Measurements from ENCODE around the gene BRI3.

BRI3 gene, protein sequence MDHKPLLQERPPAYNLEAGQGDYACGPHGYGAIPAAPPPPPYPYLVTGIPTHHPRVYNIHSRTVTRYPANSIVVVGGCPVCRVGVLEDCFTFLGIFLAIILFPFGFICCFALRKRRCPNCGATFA

DNA sequence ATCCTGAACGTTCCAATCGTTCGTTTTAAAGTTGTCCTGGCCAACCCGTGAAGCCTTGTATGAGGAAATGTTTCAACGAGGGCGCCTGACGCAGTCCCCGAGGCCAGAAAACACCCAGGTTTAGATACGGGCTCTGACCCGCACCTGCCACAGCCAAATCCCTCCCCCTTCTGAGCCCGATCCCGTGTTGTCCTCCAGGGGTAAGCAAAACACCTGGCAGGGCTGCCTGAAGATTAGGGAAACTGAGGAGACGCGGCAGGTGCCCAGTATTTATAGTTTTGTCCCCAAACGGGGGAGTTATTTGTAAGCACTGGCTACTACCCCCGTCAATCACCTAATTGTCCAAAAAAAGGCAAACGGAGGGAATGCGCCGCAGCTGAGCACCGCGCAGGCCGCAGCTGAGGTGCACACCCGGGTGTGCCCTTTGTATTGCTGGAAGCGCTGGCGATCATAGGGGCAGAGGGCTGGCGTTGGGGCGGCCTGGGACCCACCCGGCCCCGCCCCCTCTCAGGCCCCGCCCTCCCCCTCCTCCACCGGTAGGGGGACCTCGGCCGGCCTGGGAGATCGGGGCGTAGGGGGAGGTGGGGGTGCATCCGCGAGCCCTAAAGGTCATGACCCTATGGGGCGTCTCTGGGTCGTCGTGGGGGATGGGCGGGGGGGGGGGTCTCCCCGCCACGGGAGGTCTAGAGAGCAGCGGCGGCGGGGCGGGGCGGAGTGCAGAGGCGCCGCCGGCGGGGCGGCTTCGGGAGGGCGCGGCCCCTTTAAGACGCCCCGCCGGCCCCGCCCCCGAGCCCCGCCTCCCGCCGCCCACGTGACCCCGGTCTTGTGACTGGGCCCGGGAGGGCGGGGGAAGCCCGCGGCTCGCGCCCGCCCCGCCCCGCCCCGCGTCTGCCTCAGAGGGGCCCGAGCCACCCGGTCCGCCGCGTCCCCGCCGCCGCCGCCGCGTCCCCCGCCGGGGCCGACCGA is at the start of gene BRI3:
BRI3 (plus strand) TSS at position 896 of the 966 bp plus-strand sequence. CDS start 110 bp downstream, outside the sequence.
- DNase-seq: peak; percentile 57

DNA sequence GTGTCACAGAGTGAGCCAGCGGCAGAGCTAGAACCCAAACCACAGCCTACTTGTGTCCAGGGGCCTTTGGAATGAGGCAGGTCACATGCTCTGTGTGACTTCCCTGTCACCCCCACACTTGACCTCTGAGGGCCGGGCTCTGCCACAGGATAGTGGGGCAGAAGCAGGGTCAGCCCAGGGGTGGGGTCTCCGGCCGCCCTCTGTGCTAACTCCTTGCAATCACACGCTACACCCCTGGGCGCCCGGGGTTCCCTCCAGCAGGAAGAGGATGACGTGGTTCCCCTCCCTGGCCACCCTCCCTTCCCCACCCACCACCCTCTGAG is 49.3 kb upstream of the BRI3 start:
- no peak for DNase-seq

DNA sequence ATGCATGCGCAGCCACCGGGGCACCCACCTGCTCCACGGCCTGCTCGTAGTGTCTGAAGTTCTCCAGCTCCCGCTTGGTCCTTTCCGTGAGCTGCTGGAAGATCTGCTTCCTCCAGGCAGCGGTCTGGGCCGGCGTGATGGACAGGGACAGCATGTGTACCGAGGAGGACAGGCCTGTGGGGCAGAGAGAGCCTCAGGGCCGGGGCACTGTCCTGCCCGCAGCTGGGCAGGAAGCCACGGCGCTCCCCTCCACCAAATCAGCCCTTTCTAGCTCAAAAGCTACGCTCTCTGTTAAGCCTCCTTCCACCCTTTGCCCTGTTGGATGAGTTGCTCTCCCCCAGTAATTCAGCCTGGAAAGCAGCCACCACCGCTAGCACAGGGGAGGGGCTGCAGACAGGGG is 48.7 kb upstream of the BRI3 start:
- DNase-seq: no peak

DNA sequence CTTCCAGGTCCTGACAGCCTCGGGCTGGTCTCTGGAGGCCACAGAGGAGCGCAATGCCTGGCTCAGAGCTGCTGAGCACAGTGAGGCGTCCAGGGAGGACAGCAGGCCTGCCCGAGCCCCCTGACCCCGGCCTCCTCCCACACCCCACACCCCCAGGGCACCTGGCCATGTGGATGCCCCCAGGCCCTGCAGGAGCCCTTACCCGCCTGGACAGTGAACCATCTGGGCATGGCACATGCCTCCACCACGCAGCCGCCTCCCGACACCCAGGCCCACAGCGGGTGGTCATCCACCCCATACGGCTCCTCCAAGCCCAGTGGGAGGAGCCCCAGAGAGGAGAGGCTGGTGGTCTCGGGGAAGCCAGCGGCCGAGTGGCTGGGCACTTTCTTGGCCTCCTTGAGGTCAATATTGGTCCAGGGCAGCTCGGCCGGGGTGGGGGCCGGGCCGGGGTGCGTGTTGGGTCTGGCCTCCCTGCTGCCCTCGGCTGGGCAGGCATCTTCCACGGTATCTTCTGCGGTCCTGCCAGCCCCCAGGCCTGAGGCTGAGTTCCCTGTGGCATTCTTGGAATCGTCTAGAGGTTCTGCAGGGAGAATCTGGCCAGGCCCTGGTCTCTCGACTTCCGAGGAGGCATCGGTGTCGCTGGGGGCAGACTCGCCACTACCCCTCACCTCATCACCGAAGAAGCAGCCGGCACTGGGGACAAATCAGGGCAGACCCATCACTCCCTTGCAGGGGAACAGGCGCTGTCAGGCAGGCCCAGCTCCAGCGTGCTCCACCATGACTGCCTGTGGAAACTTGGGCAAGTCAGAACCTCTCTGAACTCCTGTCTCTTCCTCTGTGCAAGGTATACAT is 48.0 kb upstream of the BRI3 start:
- no peak for DNase-seq

DNA sequence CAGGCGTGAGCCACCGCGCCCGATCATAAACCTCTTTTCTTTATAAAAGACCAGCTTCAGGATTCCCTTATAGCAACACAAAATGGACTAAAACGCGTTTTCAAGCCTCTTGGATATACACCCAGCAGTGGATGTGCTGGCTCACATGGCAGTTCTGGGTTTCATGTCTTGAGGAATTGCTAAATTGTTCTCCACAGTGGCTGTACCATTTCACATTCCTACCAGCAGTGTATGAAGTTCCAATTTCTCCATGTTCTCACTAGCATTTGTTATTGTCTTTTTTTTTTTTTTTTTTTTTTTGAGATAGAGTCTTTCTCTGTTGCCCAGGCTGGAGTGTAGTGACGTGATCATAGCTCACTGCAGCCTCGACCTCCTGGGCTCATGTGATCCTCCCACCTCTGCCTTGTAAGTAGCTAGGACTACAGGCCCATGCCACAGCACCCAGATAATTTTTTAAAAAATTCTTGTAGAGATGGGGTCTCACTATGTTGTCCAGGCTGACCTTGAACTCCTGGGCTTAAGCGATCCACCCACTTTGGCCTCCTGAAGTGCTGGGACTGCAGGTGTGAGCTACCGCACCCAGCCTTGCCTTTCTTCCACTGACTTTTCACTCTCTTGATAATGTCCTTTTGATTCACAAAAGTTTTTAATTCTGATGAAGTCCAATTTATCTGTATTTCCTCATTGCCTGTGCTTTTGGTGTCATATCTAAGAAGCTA is 46.9 kb upstream of the BRI3 start:
- DNase-seq: no peak

DNA sequence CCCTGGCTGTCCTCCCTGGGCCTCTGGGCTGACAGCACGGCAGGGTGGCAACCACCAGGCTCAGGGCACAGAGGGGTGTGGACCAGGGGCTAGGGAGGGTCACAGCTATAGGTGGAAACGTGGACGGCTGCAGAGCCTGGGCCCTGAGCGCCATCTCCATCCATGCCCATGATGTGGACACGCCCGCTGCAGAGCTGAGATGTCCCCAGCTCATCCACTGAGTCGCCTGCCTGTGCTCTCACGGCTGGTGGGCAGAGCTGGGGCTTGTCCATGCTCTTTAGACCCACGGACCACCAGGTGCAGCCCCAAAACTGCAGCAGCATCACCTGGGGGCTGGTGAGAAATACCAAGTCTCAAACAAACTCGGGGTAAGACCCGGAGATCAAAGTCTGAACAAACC is 45.6 kb upstream of the BRI3 start:
- no peak for DNase-seq

DNA sequence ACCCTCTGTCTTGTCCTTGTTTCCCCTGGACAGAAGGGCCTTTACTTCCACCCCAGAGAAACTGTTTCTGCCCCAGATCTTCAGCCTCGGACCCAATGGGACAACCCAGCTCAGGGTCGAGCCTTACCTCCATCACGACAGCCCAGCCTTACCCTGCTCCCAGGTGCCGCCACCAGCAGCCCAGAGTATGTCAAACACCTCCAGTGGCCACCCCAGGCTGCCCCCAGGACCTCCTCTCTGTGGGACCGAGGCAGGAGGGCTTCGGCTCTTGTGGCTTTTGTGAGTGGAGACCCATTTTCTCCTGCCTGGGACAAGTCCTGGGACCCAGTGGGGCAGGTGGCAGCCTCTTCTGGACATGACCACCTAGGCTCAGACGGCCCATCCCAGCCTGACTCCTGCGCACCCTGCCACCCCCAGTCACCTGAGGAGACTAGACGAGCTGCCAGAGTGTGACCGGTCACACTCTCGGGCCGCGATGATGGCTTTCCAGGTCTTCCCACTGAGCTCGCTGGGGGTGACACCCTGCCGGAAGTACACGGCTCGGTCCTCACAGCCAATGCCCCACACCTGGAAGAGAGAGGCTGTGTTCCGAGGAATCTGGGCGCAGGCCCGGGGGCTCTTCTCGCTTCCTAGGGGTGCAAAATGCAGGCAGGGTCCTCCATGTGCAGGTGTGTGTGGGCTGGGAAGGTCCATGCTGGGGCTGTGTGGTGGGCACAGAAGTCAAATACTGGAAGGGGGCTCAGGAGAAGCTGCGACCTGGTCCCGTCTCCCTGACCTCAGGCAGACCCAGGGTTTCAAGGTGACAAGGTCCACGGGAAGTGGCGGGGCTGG is 44.9 kb upstream of the BRI3 start:
- no peak for DNase-seq

DNA sequence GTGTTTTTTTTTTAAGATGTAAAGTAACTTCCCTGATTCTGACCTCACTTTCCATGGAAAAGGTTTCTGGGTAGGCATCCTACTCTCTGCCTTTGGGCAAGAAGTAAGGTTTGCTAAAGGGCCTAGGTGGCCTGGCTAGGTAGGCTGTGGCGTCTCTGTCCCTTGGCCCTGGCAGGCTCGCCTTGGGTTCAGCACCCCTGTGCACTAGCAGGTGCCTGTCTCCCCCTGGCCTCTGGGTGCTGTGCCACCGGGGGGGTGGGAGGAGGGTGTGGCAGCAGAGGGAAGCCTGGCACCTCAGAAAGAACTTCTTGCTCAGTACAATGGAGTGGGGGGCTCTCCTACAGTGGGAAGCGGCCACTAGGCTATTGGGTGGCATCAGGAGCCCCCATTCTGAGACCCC is 43.4 kb upstream of the BRI3 start:
- DNase-seq: no peak

DNA sequence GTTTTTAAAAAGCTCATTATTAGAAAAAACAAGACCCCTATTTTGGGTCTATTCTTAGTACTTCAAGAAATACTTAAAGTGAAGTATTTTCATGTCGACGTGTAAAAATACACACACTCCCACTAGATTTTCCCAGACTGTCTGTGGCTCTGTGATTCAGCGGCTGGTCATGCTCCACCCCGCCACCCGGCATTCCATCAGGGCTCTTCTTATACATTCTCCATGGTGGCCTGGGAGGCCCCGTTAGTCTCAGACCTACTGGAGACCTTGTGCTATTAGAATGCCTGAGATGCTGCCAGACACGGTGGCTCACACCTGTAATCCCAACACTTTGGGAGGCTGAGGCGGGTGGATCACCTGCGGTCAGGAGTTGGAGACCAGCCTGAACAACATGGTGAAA is 42.5 kb upstream of the BRI3 start:
- no peak for DNase-seq

DNA sequence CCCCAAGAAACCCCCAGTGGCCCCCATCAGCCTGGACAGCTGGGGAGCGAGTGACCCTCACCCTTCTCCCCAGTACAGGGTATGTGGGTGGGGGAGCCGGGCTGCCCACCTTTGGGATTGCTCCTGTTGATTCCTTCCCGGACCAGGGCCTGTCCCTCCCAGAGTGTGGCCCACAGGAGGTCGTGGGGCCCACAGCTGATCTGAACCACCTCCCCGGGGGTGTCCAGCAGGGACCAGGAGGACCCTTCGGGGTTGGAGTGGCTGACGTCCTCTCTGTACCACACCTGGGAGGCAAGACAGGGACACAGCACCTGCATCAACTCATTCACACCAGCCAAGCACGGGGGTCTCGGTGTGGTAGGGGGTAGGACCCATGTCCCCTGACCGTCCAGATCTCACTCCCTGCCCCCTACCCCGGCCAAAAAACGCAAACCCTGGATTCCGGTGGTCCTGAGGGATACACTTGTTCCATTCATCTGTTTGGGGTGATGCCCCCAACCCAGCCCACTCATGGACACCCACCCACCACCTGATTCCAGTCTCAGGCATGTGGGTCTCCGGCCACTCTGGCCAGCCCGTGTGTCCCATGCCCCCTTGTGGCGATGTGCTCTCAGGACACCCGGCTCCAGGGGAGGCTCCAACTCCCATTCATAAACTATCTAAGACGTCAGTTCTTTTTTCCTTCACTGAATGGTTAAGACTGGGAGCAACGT is 40.4 kb upstream of the BRI3 start:
- no peak for DNase-seq

DNA sequence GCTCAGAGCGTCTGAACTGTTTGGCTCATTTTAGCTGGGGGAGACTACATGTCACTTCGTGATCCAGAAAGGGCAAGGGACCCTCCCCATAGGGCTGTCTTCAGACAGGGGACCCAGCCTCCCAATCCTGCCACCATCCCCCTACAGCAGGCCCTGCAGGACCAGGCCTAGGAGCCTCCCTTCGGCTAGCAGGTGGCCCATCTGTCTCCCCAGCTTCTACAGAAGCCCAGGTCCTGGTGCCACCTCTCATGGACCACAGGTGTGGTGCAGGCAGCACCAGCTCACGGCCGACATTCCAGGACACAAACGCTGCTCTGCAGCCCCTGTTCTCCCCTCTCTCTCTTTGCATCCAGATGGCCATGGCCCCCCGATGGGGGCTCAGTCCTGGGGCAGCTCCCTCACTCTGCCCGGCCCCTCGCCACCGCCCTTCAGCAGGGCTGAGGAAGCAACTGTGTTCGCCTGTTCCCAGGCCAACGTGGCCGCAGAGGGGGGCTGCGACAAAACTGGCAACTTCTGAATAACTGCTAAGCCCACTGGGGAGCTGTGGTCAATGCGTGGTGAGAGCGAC is 39.7 kb upstream of the BRI3 start:
- DNase-seq: no peak

DNA sequence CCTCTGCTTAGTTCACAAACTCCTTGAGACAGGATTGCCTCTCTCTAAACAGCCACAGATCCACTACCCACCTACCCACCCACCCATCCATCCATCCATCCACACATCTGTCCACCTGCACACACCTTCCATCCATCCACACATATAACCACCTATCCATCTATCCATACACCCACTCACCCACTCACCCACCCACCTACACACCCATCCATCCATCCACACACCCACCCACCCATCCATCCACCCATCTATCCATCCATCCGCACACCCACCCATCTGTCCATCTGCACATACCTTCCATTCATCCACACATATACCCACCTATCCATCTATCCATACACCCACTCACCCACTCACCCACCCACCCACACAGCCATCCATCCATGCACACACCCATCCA is 39.1 kb upstream of the BRI3 start:
- no peak for DNase-seq

DNA sequence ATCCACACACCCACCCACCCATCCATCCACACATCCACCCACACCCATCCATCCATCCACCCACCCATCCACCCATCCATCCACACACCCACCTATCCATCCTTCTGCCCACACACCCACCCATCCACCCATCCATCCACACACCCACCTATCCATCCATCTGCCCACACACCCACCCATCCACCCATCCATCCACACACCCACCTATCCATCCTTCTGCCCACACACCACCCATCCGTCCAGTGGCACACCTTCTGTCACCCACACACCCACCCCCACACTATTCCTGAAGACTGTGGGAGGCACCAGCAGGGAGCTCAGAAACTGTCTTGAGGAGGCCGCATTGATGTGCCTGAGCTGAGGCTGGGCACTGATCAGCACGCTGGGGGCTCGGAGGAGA is 38.6 kb upstream of the BRI3 start:
- DNase-seq: no peak

DNA sequence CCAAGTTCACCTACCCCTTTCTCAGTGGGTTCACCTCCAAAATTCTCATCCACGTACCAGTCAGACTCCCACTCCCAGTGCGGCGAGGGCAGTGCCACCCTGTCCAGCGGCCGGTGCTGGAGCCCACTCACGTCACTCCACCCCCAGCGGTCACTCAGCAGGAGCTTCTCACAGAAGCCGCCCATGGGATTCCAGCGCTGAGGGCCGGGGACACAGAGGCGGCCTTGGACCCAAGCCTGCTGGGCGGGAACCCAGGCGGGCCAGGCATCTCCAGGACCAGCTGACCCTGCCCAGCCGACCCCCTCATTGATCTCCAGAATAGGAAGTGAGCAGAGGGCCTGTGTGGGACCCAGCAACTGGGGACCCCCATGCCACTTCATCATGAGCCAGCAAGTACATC is 36.6 kb upstream of the BRI3 start:
- no peak for DNase-seq

DNA sequence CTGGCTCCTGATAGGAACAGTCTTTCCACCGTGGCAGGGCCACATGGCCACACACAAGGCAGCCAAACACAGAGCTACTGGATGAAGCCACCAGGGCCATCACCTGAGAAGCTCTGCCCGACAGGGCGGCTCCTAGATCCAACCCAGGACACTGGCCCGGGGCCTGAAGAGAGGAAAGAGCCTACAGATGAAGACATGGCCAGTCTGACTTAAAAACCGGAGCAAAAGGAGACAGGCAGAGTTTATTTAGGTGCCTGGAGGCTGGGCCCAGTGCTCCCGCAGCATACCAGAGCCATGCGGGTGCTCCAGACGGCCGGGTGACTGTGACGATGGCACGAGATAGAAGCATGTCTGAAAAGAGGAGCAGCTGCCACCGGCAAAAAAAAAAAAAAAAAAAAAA is 33.3 kb upstream of the BRI3 start:
- no peak for DNase-seq

DNA sequence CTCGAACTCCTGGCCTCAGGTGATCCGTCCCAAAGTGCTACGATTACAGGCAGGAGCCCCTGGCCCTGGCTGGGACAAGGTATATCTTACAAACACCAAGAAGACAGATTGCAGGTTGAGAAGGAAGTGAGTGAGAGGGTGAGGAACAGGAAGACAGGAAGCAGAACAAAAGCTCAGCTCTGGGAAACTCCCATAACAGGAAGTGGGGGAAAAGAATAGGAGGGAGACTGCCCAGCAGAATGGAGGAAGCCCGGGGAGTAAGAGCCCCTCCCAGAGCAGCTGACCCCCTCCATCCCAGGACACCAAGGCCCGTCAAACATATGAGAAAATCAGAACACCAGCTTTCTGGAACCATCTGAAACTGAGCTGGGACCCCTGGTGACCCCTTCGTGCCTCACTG is 32.4 kb upstream of the BRI3 start:
- DNase-seq: no peak

DNA sequence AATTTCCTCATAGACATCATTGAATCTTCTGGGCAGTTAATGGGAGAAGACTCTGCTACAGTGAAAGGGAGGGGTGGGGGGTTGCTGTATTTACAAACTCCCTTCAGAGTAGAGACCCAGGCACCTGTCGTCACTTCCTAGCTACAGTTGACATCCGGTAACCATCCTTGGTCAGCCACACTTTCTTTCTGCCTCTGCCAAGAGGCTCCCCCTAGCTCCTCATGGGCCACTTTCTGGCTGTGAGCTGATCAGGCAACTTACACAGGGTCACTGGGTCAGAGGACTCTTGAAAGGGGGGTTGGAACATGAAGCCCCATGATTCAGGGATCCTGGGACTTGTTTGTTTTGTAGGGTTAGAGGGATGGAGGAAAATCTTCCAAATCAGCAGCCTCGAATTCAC is 30.7 kb upstream of the BRI3 start:
- no peak for DNase-seq

DNA sequence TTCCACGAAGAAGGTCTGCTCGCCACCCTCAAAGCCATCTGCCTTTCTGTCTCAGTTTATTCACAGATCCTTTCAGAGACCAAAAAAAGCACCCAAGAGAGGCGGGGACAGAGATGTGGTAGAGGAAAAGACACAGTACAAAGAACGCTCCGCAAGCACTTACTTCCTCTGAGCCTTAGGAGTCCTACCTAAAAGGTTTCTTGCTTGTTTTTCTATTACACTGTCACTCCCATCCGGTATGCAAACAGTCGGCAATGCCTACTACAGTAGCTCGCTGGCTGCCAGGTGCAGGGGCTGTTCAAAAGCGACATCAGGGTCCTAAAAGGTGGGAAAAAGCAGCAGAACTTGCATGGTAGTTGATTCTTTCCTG is 30.3 kb upstream of the BRI3 start:
- no peak for DNase-seq

DNA sequence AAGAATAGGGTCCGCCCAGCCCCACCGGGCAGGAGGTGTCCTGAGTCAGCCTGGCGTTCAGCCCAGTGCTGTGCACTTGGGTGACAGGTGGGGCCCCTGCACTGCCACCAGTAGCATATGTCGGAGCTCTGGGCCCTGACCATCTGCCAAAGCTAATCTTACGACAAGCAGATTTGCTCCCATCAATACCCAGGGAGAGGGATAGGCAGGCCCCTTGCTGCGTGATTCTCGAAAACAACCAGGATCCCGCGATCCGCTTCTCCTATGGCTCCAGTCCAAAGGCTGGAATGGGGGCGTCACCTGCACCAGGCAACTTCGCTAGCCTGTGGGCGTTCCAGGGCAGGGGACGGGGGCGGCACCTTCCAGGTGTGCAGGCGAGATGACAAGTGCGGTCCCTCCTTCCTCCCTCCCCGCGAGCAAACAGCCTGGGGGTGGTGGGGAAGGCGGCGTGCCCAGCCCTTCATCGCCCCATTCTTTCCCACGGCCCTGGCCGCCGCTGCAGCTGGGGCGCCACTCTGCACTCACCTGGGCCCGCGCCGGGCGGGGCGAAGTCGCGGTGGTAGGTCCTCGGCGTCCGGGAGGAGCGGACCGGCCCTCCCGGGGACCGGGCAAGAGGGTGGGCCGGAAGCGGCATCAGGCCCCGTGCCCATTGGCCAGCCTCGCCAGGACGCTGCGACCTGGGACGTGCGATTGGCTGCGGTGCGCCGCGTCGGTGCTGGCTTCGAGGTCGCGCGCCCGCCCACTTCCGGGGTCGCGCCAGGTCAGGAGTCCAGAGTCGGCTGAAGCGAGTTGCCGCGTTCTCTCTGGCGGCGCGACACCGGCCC is 29.7 kb upstream of the BRI3 start, which contains the start of gene TECPR1:
TECPR1 (minus strand) TSS at position 632 of the 824 bp plus-strand sequence. CDS start 6,086 bp downstream, outside the sequence.
- peak; percentile 58 for DNase-seq

DNA sequence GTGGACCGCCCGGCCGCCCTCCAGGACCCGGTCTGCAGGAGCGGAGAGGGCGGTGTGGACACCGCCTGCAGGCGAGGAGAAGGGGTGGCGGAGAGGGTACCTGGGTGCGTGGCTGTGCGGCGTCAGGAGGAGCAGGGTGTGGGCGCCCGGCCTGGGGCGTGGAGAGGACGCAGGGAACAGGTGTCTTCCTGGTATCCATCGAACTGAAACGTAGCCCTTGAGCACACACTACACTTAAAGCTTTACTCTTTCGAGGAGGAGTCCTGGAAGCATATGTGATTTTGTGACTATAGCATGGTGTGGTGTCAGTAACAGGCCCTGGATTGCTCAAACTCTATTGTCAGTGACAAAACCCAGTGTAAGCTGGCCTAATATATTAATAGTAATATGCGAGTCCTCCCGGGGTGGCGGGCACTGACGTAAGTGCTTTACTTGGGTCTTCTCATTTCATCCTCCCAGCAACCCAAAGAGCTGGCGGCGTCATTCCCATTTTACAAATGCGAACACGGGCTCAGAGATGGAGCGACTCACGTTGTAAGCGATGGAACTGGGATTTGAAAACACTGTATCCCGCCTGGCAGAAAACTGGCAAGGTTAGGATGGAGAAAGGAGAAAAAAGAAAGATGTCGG is 28.9 kb upstream of the BRI3 start:
- no peak for DNase-seq
